Fibroblast of lung (primary cell): ENCODE measurements around the gene TMEM239. TPM values are rescaled to one million over a fixed set of nuclear protein-coding genes. Genes with fewer than 3 reads are reported as not detected.

ENCODE experiments used
- DNase-seq, 2 donors: peaks; one replicate each; pipeline versions ENCODE4 v3.0.0 to v3.0.0-alpha.2; 2010; ENCODE audit warnings: low read depth in 2 of 2
- H2AFZ ChIP-seq: 2 replicates; pipeline ENCODE4 v1.5.1; 2012; ENCODE audit warnings: low read length, control low read depth, inconsistent platforms
- H3K27ac ChIP-seq: 2 replicates; pipeline ENCODE4 v1.5.1; 2011; ENCODE audit warnings: low read length, control low read depth; ENCODE audit not compliant: insufficient read depth
- H3K27me3 ChIP-seq: 2 replicates; pipeline ENCODE4 v1.5.1; 2011; ENCODE audit warnings: mild to moderate bottlenecking, low read length; ENCODE audit not compliant: control insufficient read depth, insufficient read depth
- H3K36me3 ChIP-seq: 2 replicates; pipeline ENCODE4 v1.5.1; 2011; ENCODE audit warnings: low read length; ENCODE audit not compliant: control insufficient read depth, insufficient read depth
- H3K4me1 ChIP-seq: 2 replicates; pipeline ENCODE4 v1.5.1; 2011; ENCODE audit warnings: low read length; ENCODE audit not compliant: control insufficient read depth, insufficient read depth; ENCODE audit errors: extremely low read depth
- H3K4me2 ChIP-seq: 2 replicates; pipeline ENCODE4 v1.5.1; 2011; ENCODE audit warnings: low read length, control low read depth; ENCODE audit not compliant: insufficient read depth; ENCODE audit errors: extremely low read depth
- H3K4me3 ChIP-seq, 4 experiments: fragments of 200-600 bp in 1 of 4; sonication (generic) in 1 of 4; replicated peaks in 1 of 4; 2 replicates each; pipeline ENCODE4 v1.5.1; 2011 to 2016; ENCODE audit warnings: low read length in 4 of 4, low read depth in 3 of 4, mild to moderate bottlenecking in 3 of 4, control low read depth in 2 of 4, inconsistent platforms in 1 of 4, mixed read lengths in 1 of 4; ENCODE audit not compliant: insufficient read depth in 1 of 4; ENCODE audit errors: control extremely low read depth in 1 of 4
- H3K79me2 ChIP-seq: 2 replicates; pipeline ENCODE4 v1.5.1; 2012; ENCODE audit warnings: mild to moderate bottlenecking, low read length, inconsistent platforms; ENCODE audit not compliant: control insufficient read depth, insufficient read depth
- H3K9ac ChIP-seq: 2 replicates; pipeline ENCODE4 v1.5.1; 2011; ENCODE audit warnings: mild to moderate bottlenecking, low read length, control low read depth; ENCODE audit not compliant: insufficient read depth
- H3K9me3 ChIP-seq: 2 replicates; pipeline ENCODE4 v1.5.1; 2012; ENCODE audit warnings: low read depth, low read length; ENCODE audit not compliant: control insufficient read depth, insufficient read depth
- H4K20me1 ChIP-seq: 2 replicates; pipeline ENCODE4 v1.5.1; 2011; ENCODE audit warnings: low read length; ENCODE audit not compliant: control insufficient read depth, insufficient read depth; ENCODE audit errors: extremely low read depth
- CTCF ChIP-seq, 2 donors: IDR thresholded peaks in 1 of 2; conservative IDR thresholded peaks in 1 of 2; 1 replicate in 1 of 2; 2 replicates in 1 of 2; pipeline ENCODE4 v1.5.1; 2011 to 2012; ENCODE audit warnings: low read length in 2 of 2, control low read depth in 1 of 2, inconsistent platforms in 1 of 2, low read depth in 1 of 2, mild to moderate bottlenecking in 1 of 2
- EZH2 ChIP-seq: IDR thresholded peaks from 2 replicates; pipeline ENCODE4 v1.5.1; 2012; ENCODE audit warnings: low read length, control low read depth, mild to moderate bottlenecking; ENCODE audit errors: missing control alignments
- polyA plus RNA-seq, 2 donors: library from polyadenylated mRNA; depleted of rRNA in 1 of 2; stranded (reverse) in 1 of 2; unstranded in 1 of 2; fragments of >200 nt; gene quantifications; 2 replicates each; pipeline ENCODE4 v1.2.1, GENCODE V29; 2011 to 2012; ENCODE audit warnings: missing spikeins in 1 of 2
- total RNA-seq: library from RNA; depleted of rRNA; stranded (reverse); fragments of >200 nt; gene quantifications from 2 replicates; pipeline ENCODE4 v1.2.1, GENCODE V29; 2014

TMEM239 gene
- total and polyA plus RNA-seq, 2 donors (not counting 1 experiment from before 2014, with no cell fraction given): 0.03 TPM; not detected in 1

GRCh38 chr20:2771631-2772080 lies 44.5 kb upstream of the TMEM239 start:
- no peaks in the 10 kb centered on the region for H3K9me3 ChIP-seq
- TF ChIP-seq EZH2 (no peak), CTCF (conservative IDR thresholded peaks at IDR 0.05 in 1 of 2, IDR thresholded peaks at IDR 0.05 in 1 of 2; ENCODE audit: low read depth in 1 of 2, low read length in 2 of 2) (no peak)
- H3K27ac ChIP-seq: no peak overlapping the region
- H3K4me3 ChIP-seq: no peak overlapping the region
- H2AFZ ChIP-seq: no peak overlapping the region
- peak in 1 of 2 donors; percentile 9 for DNase-seq
- H4K20me1 ChIP-seq: no peaks in the 10 kb centered on the region
- no peaks in the 10 kb centered on the region for H3K4me1 ChIP-seq
- H3K27me3 ChIP-seq: peaks cover 10% of the 10 kb centered on the region
- no peak overlapping the region for H3K9ac ChIP-seq
- no peaks in the 10 kb centered on the region for H3K79me2 ChIP-seq
- no peak overlapping the region for H3K4me2 ChIP-seq
- no peaks in the 10 kb centered on the region for H3K36me3 ChIP-seq

GRCh38 chr20:2773812-2774211 lies 42.4 kb upstream of the TMEM239 start:
- Histone ChIP-seq H3K4me2 (no peak overlapping the region), H3K4me1 (no peaks in the 10 kb centered on the region), H3K4me3 (no peak overlapping the region), H4K20me1 (no peaks in the 10 kb centered on the region), H3K9me3 (no peaks in the 10 kb centered on the region), H3K79me2 (no peaks in the 10 kb centered on the region), H2AFZ (no peak overlapping the region), H3K27me3 (peaks cover 4% of the 10 kb centered on the region), H3K27ac (no peak overlapping the region), H3K9ac (no peak overlapping the region), H3K36me3 (no peaks in the 10 kb centered on the region)
- TF ChIP-seq EZH2 (no peak), CTCF (conservative IDR thresholded peaks at IDR 0.05 in 1 of 2, IDR thresholded peaks at IDR 0.05 in 1 of 2; ENCODE audit: low read depth in 1 of 2, low read length in 2 of 2) (no peak)
- no peak for DNase-seq

GRCh38 chr20:2775139-2775538 lies 41.0 kb upstream of the TMEM239 start:
- Histone ChIP-seq H3K27me3 (no peaks in the 10 kb centered on the region), H3K4me3 (no peak overlapping the region), H2AFZ (no peak overlapping the region), H3K79me2 (no peaks in the 10 kb centered on the region), H4K20me1 (no peaks in the 10 kb centered on the region), H3K4me1 (no peaks in the 10 kb centered on the region), H3K27ac (no peak overlapping the region), H3K9ac (no peak overlapping the region), H3K36me3 (no peaks in the 10 kb centered on the region), H3K9me3 (no peaks in the 10 kb centered on the region), H3K4me2 (no peak overlapping the region)
- TF ChIP-seq EZH2 (no peak), CTCF (conservative IDR thresholded peaks at IDR 0.05 in 1 of 2, IDR thresholded peaks at IDR 0.05 in 1 of 2; ENCODE audit: low read depth in 1 of 2, low read length in 2 of 2) (no peak)
- no peak for DNase-seq
